AG04450 (cell line): ENCODE data around the gene TLR9. TPM values are rescaled to one million over a fixed set of nuclear protein-coding genes. Genes with fewer than 3 reads are reported as not detected.

Source experiments
- CTCF ChIA-PET: fragments of 300-600, 350-600 bp; formaldehyde crosslinking; extraction: SDS; loops from one replicate; lab custom pipeline; 2022; ENCODE audit warnings: antibody characterized with exemption, inconsistent platforms; lab: Charles Lee
- POLR2A ChIA-PET: fragments of 350-600 bp; formaldehyde crosslinking; extraction: SDS; loops from one replicate; lab custom pipeline; 2021; ENCODE audit warnings: antibody characterized with exemption, inconsistent platforms; lab: Yijun Ruan, JAX
- DNase-seq: peaks from one replicate; pipeline ENCODE4 v3.0.0-alpha.2; 2011; ENCODE audit warnings: low read depth, low spot score
- H3K27ac ChIP-seq: one replicate; pipeline ENCODE4 v1.5.1; 2012; ENCODE audit warnings: low read depth, low read length, control low read depth
- H3K27me3 ChIP-seq: one replicate; pipeline ENCODE4 v1.6.0; 2012; ENCODE audit warnings: low read length; ENCODE audit not compliant: control insufficient read depth, insufficient read depth
- H3K4me3 ChIP-seq: 2 replicates; pipeline ENCODE4 v1.5.1; 2011; ENCODE audit warnings: mild to moderate bottlenecking, low read depth, low read length, control low read depth
- H3K9me3 ChIP-seq: 2 replicates; pipeline ENCODE4 v1.5.1; 2012; ENCODE audit warnings: low read length; ENCODE audit not compliant: control insufficient read depth, insufficient read depth
- CTCF ChIP-seq: IDR thresholded peaks from 2 replicates; pipeline ENCODE4 v1.5.1; 2011; ENCODE audit warnings: low read depth, low read length, control low read depth, inconsistent platforms
- polyA plus RNA-seq: library from polyadenylated mRNA; depleted of rRNA; stranded (reverse); fragments of >200 nt; gene quantifications from 2 replicates; pipeline ENCODE4 v1.2.3, GENCODE V29; 2011

Gene TLR9
- polyA plus RNA-seq, 1 experiment = 0.02 TPM

GRCh38 chr3:52177701-52178042, 47.8 kb downstream of the TLR9 start:
- H3K4me3 ChIP-seq = no peak overlapping the region
- H3K27ac ChIP-seq = no peak overlapping the region
- no peaks in the 10 kb centered on the region for H3K9me3 ChIP-seq
- CTCF ChIA-PET = no interaction called here
- H3K27me3 ChIP-seq = peaks cover 2% of the 10 kb centered on the region
- POLR2A ChIA-PET = no interaction called here
- DNase-seq = no peak
- no peak for TF ChIP-seq CTCF

DNA sequence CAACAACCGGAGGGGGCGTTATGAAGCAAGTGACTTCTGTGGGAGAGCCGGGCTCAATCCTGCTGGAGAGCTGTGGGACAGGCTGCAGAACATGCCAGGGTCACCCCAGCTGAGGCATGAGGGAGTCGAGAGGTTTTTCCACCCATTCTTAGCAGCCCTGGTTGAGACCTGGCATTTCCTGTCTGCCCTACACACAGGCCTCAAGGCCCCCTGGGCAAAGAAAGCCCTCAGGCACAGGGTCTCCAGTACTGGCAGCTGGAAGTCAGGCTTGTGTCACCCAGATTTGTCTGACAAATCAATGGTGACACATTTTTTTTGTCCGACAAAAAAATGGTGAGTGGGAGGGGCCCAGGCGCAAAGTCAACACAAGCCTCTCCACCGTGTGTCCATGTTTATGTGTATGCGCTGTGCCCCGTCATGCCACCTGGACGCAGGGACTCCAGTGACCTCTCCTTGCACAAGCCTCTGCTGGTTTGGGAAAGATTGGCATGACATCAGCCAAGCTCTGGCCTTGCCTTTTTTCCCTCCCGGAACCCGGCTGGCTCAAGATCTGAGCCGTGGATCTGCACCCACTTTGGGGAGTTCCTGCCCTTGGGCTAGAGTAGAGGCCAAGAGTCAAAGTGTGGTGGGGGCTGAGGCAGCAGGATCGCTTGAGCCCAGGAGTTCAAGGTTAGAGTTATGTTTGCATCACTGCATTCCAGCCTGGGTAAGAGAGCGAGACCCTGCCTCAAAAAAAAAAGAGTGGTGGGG, 48.3 kb downstream of the TLR9 start:
- CTCF ChIA-PET = no interaction called here
- POLR2A ChIA-PET = no interaction called here
- DNase-seq = no peak
- Histone ChIP-seq H3K9me3 (no peaks in the 10 kb centered on the region), H3K27me3 (peaks cover 2% of the 10 kb centered on the region), H3K4me3 (no peak overlapping the region), H3K27ac (no peak overlapping the region)
- TF ChIP-seq CTCF = no peak

- Histone ChIP-seq H3K27me3 (peaks cover 2% of the 10 kb centered on the region), H3K4me3 (no peak overlapping the region), H3K27ac (no peak overlapping the region), H3K9me3 (no peaks in the 10 kb centered on the region)
- no peak for TF ChIP-seq CTCF
- DNase-seq = no peak
- ChIA-PET CTCF (no interaction called here), POLR2A (interaction anchor here (0.6 kb wide), 1 partner anchor 649 kb away, joined by 8 read pairs; no protein-coding TSS in a partner anchor)
Measured at GRCh38 chr3:52176180-52176752, 49.2 kb downstream of the TLR9 start.

DNA sequence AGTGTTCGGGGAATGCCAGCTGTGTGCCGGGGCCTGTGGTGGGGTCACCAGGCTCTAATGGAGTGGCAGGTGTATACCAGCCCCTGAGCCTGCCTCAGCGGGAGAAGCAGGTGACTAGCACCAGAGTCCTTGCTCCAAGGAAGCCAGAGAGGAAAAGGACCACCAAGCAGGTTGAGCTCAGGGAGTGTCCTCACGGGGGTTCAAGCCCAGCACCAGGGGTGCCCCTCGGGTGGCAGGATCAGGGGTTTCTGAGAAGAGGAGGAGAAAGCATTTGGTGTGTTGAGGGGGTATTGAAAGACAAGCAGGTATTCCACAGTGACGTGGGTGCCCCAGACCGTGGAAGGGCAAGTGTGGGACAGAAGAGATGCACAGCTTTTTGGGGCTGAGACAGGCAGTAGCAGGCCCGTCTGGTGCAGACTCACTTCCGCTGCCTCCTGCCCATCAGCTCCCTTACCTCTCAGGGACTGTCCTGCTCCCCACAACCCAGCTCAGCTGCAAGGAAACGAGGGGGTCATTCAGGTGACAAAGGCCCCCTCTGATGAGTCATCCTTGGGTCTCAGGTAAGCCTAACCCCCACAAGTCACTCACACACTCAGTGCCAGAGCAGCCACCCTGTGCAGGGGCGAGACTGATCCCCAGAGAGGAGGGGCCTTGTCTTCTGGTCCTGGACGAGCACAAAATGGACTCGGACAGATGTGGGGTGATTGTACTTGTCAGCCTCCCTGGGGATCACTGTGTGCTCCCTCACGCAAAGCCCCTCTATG, 49.8 kb downstream of the TLR9 start:
- no peak overlapping the region for H3K27ac ChIP-seq
- POLR2A ChIA-PET = interaction anchor here (0.6 kb wide), 1 partner anchor 203 kb away, joined by 3 read pairs; no protein-coding TSS in a partner anchor
- no peak overlapping the region for H3K4me3 ChIP-seq
- no peaks in the 10 kb centered on the region for H3K9me3 ChIP-seq
- DNase-seq = no peak
- TF ChIP-seq CTCF = no peak
- CTCF ChIA-PET = no interaction called here
- peaks cover 2% of the 10 kb centered on the region for H3K27me3 ChIP-seq
